GM21381 (cell line): Measurements from ENCODE around the gene BCAS4.
"Not testable (repeated sequence)": the region's sequence is repeated elsewhere in the genome, so short reads cannot be mapped to it uniquely, and the experiment has no call there.

ENCODE experiments used
- ATAC-seq: cut with Tn5 transposase; IDR thresholded peaks from one replicate; pipeline ENCODE4 v1.9.1; 2021; ENCODE audit warnings: mild to moderate bottlenecking, moderate library complexity; ENCODE audit not compliant: unreplicated experiment

The BCAS4 gene

DNA sequence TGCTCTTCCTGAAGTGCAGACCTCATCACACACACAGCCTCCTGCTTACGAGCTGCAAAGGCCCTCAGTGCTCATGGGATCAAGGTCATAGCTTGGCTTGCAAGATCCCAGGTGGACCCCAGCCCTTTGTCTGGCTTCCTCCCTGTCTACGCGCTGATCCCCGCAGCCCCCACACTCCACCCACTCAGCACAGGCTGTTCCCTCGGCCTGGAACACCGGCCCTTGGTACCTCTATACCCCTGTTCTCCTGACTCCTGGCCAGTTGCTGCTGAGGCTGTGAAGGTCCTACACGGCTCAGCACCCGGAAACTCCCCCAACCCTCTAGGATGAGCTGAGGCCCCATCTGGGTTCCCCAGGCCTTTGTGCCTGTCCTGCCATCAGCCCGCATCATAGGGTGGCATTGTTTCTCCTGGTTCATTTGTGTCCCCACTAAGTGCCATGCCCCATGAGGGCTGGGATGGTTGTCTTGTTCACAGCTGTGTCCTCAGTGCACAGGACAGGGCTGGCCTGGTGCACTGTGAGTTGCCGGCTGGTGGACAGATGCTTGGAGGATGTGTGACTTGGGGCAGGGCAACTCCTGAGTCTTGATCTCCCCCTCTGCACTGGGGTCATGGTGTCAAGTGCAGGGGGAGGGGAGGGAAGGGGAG lies 79.4 kb downstream of the BCAS4 start:
- no peak for ATAC-seq

GRCh38 chr20:50874758-50875665 lies 80.2 kb downstream of the BCAS4 start:
- ATAC-seq, result no peak

- no peak for ATAC-seq
These were observed 81.3 kb downstream of the BCAS4 start for GRCh38 chr20:50876063-50876685.

DNA sequence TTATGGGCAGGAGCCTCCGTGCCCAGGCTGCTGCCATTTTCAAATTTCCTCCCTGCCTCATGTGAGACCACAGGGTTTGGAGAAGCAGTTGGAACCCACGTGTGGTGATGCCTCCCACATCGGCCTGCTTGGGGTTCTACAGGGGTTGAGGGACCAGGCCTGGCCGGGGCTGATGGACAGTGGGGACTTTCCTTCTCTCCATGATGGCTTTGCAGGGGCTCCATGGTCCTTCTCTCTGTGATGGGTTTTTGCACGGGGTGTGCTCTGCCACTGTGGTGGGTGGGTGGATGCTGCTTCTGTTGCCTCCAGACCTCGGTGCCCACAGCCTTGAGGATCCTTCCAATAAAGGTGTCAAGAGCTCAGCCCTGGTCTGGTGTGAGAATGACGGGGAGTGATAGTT lies 82.0 kb downstream of the BCAS4 start:
- no peak for ATAC-seq

- no peak for ATAC-seq
These were observed 82.4 kb downstream of the BCAS4 start for GRCh38 chr20:50877232-50877743.

DNA sequence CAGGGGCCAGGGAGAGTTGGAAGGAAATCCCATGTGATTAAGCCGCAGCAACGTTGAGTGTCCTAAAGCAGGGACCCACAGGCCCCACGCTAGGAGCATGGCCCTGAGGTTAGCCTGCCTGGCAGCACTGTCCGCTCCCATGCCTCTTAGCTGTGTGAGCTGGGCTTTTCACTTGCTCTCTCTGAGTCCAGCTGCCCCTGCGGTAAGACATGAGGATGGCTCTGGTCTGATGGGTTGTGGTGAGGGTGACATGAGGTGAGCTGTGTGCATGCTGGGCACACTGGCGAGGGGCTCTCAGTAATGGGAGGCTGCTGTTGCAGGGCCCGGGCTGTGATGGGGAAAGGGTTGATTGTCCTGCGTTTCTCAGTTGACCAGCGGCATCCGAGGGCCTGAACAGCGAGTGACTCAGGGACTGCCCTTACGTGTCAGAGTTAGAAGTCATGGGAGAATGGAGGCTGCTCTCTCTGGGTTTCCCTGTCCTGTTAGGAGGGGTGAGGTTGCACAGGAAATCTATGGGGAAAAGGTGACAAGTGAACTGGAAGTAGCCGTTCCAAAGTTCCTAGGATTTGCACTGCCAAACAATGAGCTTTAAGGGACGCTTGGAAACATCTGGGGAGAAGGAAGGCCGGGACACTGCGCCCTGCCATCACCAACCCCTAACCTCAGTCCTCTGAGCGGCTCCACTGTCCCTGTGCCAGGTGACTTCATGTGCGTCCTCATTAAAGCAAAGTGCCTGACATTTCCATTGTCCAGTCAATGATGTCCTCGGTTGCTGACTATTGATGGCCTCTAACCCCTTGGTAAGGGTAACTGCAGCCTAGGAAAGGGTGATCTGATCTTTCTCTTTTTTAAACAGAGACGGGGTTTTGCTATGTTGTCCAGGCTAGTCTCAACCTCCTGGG lies 85.0 kb downstream of the BCAS4 start:
- ATAC-seq, result no peak

GRCh38 chr20:50881759-50882424 lies 87.0 kb downstream of the BCAS4 start:
- not testable (repeated sequence) for ATAC-seq

DNA sequence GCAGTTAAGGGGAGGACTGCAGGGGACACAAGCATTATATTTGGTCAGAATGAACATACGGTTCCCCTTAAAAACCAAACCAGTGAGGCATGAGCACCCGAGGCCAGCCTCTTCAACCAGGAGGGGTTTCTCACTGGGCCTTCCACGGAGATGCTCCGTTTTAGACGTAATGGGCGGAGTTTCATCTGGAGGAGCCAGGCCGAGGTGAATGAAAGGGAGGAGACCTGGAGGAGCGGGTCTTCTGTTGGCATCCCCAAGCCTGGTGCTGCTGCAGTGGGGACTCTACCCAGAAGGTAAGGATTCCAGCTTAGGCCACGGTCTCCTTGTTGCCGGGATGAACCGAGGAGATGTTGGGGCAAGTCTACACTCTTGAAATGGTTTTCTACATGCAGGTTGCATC lies 89.0 kb downstream of the BCAS4 start:
- no peak for ATAC-seq

- ATAC-seq, result no peak
These were observed 90.2 kb downstream of the BCAS4 start for GRCh38 chr20:50885068-50885467.

DNA sequence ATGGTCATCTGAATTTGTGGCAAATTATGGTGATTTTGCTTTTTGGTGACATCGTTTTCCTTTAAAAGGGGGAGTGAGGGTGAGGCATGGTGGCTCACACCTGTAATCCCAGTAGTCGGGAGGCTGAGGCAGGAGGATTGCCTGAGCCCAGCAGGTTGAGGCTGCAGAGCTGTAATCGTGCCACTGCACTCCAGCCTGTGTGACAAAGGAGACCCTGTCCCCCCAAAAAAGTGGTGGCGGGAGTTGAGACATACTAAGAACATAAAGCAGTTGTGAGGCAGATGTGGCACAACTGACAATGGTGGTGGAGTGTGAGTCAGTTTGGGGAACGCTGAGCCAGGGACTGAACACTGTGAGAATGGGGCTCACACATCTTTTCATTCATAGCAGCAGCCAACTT lies 90.9 kb downstream of the BCAS4 start:
- no peak for ATAC-seq

GRCh38 chr20:50886184-50886790 lies 91.4 kb downstream of the BCAS4 start:
- no peak for ATAC-seq

- ATAC-seq, result no peak
These were observed 92.7 kb downstream of the BCAS4 start for GRCh38 chr20:50887576-50887975.

DNA sequence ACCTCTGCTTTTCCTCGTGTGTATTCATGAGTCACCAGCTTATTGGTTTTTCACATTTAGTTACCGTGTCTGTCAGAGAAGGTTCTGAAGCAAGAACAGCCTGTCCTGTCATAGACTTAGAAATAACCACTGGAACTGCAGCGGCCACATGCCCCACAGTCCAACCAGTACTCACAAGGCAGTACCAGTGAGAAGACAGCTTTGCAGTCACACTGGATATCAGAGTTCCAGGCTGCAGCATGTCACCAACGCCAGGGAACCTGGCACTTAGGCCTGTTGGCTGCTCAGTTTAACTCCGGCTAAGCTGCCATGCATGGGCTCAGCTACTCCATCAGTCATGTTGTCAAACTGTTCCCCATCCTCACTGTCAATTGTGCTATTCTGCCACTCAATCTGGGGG lies 96.3 kb downstream of the BCAS4 start:
- ATAC-seq, result no peak

- no peak for ATAC-seq
These were observed 97.5 kb downstream of the BCAS4 start for GRCh38 chr20:50892394-50892793.

- ATAC-seq, result no peak
These were observed 98.8 kb downstream of the BCAS4 start for GRCh38 chr20:50893620-50894019.

DNA sequence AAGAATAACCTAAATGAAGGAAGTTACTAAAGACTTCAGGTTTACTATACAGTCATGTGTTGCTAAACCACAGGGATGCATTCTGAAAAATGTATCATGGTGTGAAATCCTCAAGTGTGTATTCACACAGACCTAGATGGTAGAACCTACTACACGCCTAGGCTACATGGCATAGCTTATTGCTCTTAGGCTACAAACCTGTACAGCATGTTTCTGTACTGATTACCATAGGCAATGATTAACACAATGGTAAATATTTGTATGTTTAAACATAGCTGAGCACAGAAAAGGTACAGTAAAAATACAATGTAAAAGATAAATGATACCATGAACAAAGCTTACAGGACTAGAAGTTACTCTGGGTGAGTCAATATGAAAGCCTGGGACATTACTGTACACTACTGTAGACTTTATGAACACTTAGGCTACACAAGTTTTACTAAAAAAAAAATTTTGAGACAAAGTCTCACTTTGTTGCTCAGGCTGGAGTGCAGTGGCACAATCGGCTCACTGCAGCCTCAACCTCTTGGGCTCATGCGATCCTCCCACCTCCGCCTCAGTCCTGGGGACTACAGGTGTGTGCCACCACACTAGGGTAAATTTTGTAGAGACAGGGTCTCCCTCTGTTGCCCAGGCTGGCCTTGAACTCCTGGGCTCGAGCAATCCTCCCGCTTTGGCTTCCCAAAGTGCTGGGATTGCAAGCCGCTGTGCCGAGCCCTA lies 100.4 kb downstream of the BCAS4 start:
- no peak for ATAC-seq

GRCh38 chr20:50898475-50898874 lies 103.6 kb downstream of the BCAS4 start:
- no peak for ATAC-seq

DNA sequence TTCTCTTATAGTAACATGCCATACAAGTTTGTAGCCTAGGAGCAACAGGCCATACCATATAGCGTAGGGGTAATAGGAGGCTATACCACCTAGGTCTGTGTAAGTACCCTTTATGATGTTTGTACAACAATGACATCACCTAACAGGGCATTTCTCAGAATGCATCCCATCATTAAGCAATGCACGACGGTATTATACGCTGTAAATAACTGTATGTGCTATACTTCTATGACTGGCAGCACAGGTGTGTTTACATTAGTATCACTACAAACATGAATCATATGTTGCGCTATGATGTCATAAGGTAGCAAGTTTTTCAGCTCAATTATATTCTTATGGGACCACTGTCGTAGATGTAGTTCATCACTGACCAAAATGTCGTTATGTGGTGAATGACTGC lies 105.4 kb downstream of the BCAS4 start:
- no peak for ATAC-seq

DNA sequence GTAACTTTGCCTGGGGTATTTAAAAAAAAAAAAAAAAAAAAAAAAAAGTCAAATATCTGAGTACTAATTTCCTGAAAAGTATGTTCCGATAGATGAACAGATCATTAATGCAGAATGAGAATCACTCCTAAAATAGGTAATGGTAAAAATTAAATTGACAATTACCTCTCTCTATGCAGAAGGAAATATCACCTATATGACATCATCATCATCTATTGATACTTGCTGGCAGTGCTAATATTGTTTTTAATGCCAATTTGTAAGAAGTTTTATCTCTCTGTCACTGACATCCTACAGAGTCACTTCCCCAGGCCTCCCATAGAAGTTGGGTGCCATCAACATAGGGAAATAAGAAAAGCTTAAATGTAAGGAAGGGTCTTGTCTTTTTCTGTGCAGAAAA lies 106.4 kb downstream of the BCAS4 start:
- ATAC-seq, result no peak
